OCI-LY3 (cell line): ENCODE results near the gene RP2.
A peak's percentile ranks its signal among the peaks of the same experiment; 100 is the strongest.

ENCODE experiments used
- H2AFZ ChIP-seq: fragments of 200-600, 300-600 bp; shearing (Covaris generic); 2 replicates; pipeline ENCODE4 v1.6.0; 2014; ENCODE audit warnings: antibody characterized with exemption, low read depth, low read length
- H3K27ac ChIP-seq: fragments of 200-600, 300-600 bp; sonication (generic); 2 replicates; pipeline ENCODE4 v1.5.1; 2014; ENCODE audit warnings: mild to moderate bottlenecking, low read length, moderate library complexity, mixed read lengths
- H3K27me3 ChIP-seq: fragments of 200-600, 300-600 bp; sonication (generic); 2 replicates; pipeline ENCODE4 v1.6.1; 2014; ENCODE audit warnings: low read depth, low read length, mixed read lengths
- H3K36me3 ChIP-seq: fragments of 200-600, 300-600 bp; sonication (generic); replicated peaks from 2 replicates; pipeline ENCODE3; 2014; ENCODE audit warnings: low read depth, low read length, mixed read lengths
- H3K4me1 ChIP-seq: fragments of 300-600, 200-600 bp; sonication (generic); 2 replicates; pipeline ENCODE4 v1.6.1; 2014; ENCODE audit warnings: low read length, mixed read lengths
- H3K4me2 ChIP-seq: fragments of 200-600, 300-600 bp; sonication (generic); 2 replicates; pipeline ENCODE4 v1.6.1; 2014; ENCODE audit warnings: low read length, mixed read lengths
- H3K4me3 ChIP-seq: fragments of 300-600, 200-600 bp; sonication (generic); 2 replicates; pipeline ENCODE4 v1.5.1; 2014; ENCODE audit warnings: antibody characterized with exemption, mild to moderate bottlenecking, low read length, moderate library complexity
- H3K79me2 ChIP-seq: fragments of 300-600, 200-600 bp; shearing (Covaris generic); 2 replicates; pipeline ENCODE4 v1.6.1; 2014; ENCODE audit warnings: mild to moderate bottlenecking, low read length, mixed read lengths
- H3K9ac ChIP-seq: fragments of 300-600, 200-600 bp; shearing (Covaris generic); 2 replicates; pipeline ENCODE4 v1.6.0; 2014; ENCODE audit warnings: mild to moderate bottlenecking, low read length, moderate library complexity
- H3K9me3 ChIP-seq: fragments of 200-600, 300-600 bp; shearing (Covaris generic); 2 replicates; pipeline ENCODE4 v1.6.1; 2014; ENCODE audit warnings: low read length, mixed read lengths; ENCODE audit not compliant: insufficient read depth
- H4K20me1 ChIP-seq: fragments of 200-600, 300-600 bp; sonication (generic); 2 replicates; pipeline ENCODE4 v1.6.1; 2016; ENCODE audit warnings: low read length, mixed read lengths; ENCODE audit not compliant: insufficient read depth
- CTCF ChIP-seq: fragments of 200-600, 300-600 bp; sonication (generic); IDR thresholded peaks from 2 replicates; pipeline ENCODE4 v1.5.1; 2014; ENCODE audit warnings: antibody characterized with exemption, low read length, low read depth
- EZH2phosphoT487 ChIP-seq: fragments of 200-600 bp; shearing (Covaris generic); IDR thresholded peaks from 2 replicates; pipeline ENCODE4 v1.6.1; 2018; ENCODE audit warnings: antibody characterized with exemption, mixed run types, low read depth

The RP2 gene

DNA sequence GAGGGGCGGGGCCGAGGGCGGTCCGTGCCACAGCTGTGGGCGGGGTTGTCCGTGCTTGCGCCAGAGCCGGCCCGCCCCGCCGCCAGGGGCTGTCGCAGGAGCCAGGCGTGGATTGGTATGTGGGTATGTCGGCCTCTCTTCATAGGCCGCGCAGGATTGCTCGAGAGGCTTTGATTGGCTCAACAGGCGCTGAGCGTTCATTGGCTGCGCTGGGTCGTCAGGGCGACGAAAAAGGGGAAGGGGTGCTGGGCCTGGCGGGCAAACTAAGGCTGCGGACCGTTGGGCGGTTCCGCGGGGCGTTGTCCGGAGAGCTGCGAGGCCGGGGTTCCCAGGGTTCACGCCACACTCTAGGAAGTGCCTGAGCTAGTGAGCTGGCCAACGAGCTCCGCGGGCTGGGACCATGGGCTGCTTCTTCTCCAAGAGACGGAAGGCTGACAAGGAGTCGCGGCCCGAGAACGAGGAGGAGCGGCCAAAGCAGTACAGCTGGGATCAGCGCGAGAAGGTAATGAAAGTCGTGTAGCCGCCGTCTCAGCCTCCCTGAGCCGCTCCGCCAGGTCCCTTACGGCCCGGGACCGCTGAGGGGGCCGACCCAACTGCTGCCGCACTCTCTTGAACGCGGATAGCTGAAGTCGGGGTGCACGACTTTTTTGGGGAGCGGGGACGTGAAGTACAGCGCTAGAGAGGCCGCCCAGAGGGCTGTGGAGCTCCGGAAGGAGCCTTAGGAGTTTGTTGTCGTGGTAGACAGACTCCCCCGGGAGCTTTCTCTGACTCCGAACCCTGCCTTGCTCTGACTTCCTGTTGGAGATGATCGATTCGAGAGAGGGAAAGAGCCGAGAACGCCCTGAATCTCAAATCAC lies at the start of gene RP2:
Gene RP2 (plus strand): TSS at position 343 of the 857 bp plus-strand sequence. CDS start 58 bp downstream, at position 401.
- Histone ChIP-seq H3K4me2 (peak within 1 kb of the TSS; percentile 84), H3K9me3 (no peaks in the 10 kb centered on the region), H3K27ac (peak within 1 kb of the TSS; percentile 82), H4K20me1 (peaks cover 21% of the 10 kb centered on the region; the same call in 1 of the 2 replicates), H3K36me3 (no peaks in the 10 kb centered on the region), H3K4me3 (peak within 1 kb of the TSS; percentile 98), H3K4me1 (peaks cover 22% of the 10 kb centered on the region), H2AFZ (peak within 1 kb of the TSS; percentile 82), H3K79me2 (peaks cover 49% of the 10 kb centered on the region), H3K9ac (peak within 1 kb of the TSS; percentile 91), H3K27me3 (no peaks in the 10 kb centered on the region)
- no peak for TF ChIP-seq CTCF
- TF ChIP-seq EZH2phosphoT487: no peak

DNA sequence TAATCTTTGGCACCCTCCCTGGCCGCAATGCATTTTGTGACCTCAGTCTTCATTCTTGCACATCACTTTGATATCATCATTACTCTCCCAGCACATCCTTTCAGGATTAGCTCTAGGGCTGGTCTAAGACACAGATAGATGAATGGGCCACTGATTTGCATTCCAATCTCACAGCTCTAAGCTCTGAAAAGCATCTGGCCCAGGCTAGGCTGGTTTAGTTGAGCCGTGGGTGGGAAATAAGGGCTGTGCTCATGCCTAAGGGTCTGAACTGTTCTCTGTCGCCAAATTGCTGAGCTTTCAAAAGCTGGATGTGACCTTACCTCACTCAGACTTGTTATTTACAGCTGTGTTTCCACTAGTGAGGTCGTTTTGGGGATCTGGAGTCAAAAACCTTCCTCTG lies 47.9 kb upstream of the RP2 start:
- H3K79me2 ChIP-seq: no peaks in the 10 kb centered on the region
- H3K9ac ChIP-seq: no peak overlapping the region
- peaks cover 22% of the 10 kb centered on the region for H3K4me1 ChIP-seq
- H2AFZ ChIP-seq: no peak overlapping the region
- no peaks in the 10 kb centered on the region for H3K9me3 ChIP-seq
- no peak overlapping the region for H3K27ac ChIP-seq
- H4K20me1 ChIP-seq: 0 out of 2 replicates have a peak, but pooled peaks cover 2% of the 10 kb centered on the region
- H3K4me3 ChIP-seq: no peak overlapping the region
- no peak overlapping the region for H3K4me2 ChIP-seq
- no peaks in the 10 kb centered on the region for H3K36me3 ChIP-seq
- H3K27me3 ChIP-seq: 0 out of 2 replicates have a peak, but pooled peaks cover 5% of the 10 kb centered on the region
- TF ChIP-seq CTCF (no peak), EZH2phosphoT487 (no peak)

DNA sequence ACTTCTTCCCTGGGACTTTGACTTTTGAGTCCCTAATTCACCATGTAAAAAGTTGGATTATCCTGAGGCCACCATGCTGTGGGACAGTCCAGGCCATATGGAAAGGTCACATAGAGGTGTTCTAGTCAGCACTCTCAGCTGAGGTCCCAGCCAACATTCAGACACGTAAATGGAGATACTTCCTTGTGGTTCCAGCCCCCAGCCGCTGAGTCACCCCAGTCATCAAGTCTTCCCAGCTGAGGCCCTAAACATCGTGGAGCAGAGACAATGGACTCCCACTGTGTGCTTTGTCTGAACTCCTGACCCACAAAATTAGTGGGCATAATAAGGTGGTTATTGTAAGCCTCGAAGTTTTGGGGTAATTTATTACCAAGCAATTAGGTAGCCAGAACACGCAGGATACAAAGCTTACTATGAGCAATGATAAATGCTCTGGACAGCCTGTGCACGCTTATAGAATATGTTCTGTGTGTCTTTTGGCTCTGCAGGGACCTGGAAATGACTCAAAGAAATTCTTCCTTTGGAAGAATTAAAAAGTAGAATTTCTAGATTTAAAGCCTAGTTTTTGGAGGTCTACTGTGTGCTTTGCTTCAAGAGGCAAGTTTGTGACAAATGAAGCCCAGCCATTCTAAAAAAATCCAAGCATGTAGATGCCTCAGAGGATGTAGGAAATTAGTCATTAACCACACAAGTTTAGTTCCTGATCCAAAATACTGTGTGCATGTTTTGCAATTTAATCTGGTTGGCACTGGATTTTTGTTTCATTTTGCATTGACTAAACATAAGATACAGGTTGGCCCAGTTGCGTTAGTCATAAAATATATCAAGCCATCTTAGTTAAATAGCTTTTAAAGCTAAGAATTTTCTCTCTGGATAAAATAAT lies 44.7 kb upstream of the RP2 start:
- peak overlapping the region; percentile 48 for H3K4me3 ChIP-seq

DNA sequence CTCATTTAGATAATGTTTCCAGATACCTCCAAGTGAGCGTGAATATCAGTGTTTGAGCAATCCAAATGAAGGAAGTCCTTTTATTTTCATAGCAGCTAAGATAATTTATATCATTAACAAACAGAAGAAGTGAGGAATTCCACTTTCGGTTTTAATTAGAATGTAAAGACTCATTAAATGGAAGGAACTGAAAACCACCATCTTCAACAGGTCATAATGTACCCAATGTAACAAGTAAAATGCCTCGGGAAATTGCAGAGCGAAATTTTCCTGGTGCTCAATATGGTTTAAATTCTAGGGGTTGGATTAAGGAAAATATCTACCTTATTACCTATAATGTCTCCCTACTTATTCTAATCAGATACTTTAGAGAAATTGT lies 44.0 kb upstream of the RP2 start:
- H3K27me3 ChIP-seq: 0 out of 2 replicates have a peak, but pooled peaks cover 5% of the 10 kb centered on the region
- TF ChIP-seq EZH2phosphoT487: no peak
- no peak for TF ChIP-seq CTCF
- H3K9me3 ChIP-seq: no peaks in the 10 kb centered on the region
- H3K4me3 ChIP-seq: peak overlapping the region; percentile 48
- H3K27ac ChIP-seq: no peak overlapping the region
- H3K9ac ChIP-seq: no peak overlapping the region
- peak overlapping the region; percentile 70 for H3K4me2 ChIP-seq
- H3K4me1 ChIP-seq: peaks cover 22% of the 10 kb centered on the region
- no peaks in the 10 kb centered on the region for H3K79me2 ChIP-seq
- 0 out of 2 replicates have a peak, but pooled peaks cover 2% of the 10 kb centered on the region for H4K20me1 ChIP-seq
- no peak overlapping the region for H2AFZ ChIP-seq
- H3K36me3 ChIP-seq: no peaks in the 10 kb centered on the region

More for the DNA sequence above, 44.7 kb upstream of the RP2 start:
- 0 out of 2 replicates have a peak, but pooled peaks cover 2% of the 10 kb centered on the region for H4K20me1 ChIP-seq
- no peak for TF ChIP-seq EZH2phosphoT487
- no peak overlapping the region for H2AFZ ChIP-seq
- no peaks in the 10 kb centered on the region for H3K9me3 ChIP-seq
- no peak overlapping the region for H3K9ac ChIP-seq
- H3K36me3 ChIP-seq: no peaks in the 10 kb centered on the region
- H3K79me2 ChIP-seq: no peaks in the 10 kb centered on the region
- H3K4me1 ChIP-seq: peaks cover 22% of the 10 kb centered on the region
- 0 out of 2 replicates have a peak, but pooled peaks cover 5% of the 10 kb centered on the region for H3K27me3 ChIP-seq
- H3K27ac ChIP-seq: no peak overlapping the region
- peak overlapping the region; percentile 70 for H3K4me2 ChIP-seq
